H1 (cell line): Measurements from ENCODE around the gene CAMKMT. TPM values are rescaled to one million over a fixed set of nuclear protein-coding genes. Genes with fewer than 3 reads are reported as not detected.

Experiments used
- CBX5 ChIP-seq: fragments of 300-800, 300-1000 bp; sonication (generic); IDR thresholded peaks from 2 replicates; pipeline ENCODE4 v1.7.1; 2016; ENCODE audit warnings: antibody characterized with exemption, low read length, low read depth
- CBX8 ChIP-seq: fragments of 300-800, 300-1000 bp; sonication (generic); IDR thresholded peaks from 2 replicates; pipeline ENCODE4 v1.7.1; 2016; ENCODE audit warnings: low read depth, low read length, borderline replicate concordance
- CHD1 ChIP-seq: IDR thresholded peaks from 2 replicates; pipeline ENCODE4 v1.6.1; 2012; ENCODE audit warnings: low read depth, low read length, improper control_type of control experiment
- EGR1 ChIP-seq: IDR thresholded peaks from 2 replicates; pipeline ENCODE4 v1.6.1; 2011; ENCODE audit warnings: low read depth, low read length, borderline replicate concordance
- GTF2F1 ChIP-seq: IDR thresholded peaks from 2 replicates; pipeline ENCODE4 v1.6.1; 2012; ENCODE audit warnings: low read depth, low read length, improper control_type of control experiment, borderline replicate concordance
- HDAC2 ChIP-seq, 2 experiments: fragments of 300-600 bp in 1 of 2; sonication (generic) in 1 of 2; IDR thresholded peaks; 2 replicates each; pipeline ENCODE4 v1.6.1; 2011 to 2012; ENCODE audit warnings: low read depth in 2 of 2, low read length in 2 of 2, mild to moderate bottlenecking in 2 of 2, moderate library complexity in 2 of 2, borderline replicate concordance in 1 of 2, inconsistent platforms in 1 of 2
- polyA plus RNA-seq, 7 experiments: library from polyadenylated mRNA; depleted of rRNA in 3 of 7; stranded (reverse) in 5 of 7; unstranded in 2 of 7; fragments of >200 nt in 5 of 7; fragments of 200-250 nt in 2 of 7; gene quantifications; 1 replicate in 5 of 7; 2 replicates in 1 of 7; 4 replicates in 1 of 7; pipeline versions ENCODE4 v1.2.1 to v1.2.3, GENCODE V29; 2011 to 2013; ENCODE audit warnings: missing spikeins in 2 of 7, mixed read lengths in 2 of 7
- total RNA-seq: library from RNA; stranded (reverse); fragmentation: NEBNext Ultra II Directional; extraction: Animal tissue kit (Norgen Biotek cat#: 25700); gene quantifications from 2 replicates; pipeline ENCODE4 v1.2.1, GENCODE V29; 2021
- TF ChIP-seq, protein P1 (sequence below): fragments of 300-600 bp; sonication (generic); IDR thresholded peaks from 2 replicates; pipeline ENCODE4 v1.7.1; 2012; ENCODE audit warnings: low read length, moderate library complexity, mild to moderate bottlenecking, inconsistent platforms; ENCODE audit not compliant: insufficient replicate concordance

The CAMKMT gene
- total and polyA plus RNA-seq, 2 of the 8 experiments (the other 6 are each of a cell fraction or from before 2014, with no cell fraction given): 14.7 to 22.4 TPM

DNA sequence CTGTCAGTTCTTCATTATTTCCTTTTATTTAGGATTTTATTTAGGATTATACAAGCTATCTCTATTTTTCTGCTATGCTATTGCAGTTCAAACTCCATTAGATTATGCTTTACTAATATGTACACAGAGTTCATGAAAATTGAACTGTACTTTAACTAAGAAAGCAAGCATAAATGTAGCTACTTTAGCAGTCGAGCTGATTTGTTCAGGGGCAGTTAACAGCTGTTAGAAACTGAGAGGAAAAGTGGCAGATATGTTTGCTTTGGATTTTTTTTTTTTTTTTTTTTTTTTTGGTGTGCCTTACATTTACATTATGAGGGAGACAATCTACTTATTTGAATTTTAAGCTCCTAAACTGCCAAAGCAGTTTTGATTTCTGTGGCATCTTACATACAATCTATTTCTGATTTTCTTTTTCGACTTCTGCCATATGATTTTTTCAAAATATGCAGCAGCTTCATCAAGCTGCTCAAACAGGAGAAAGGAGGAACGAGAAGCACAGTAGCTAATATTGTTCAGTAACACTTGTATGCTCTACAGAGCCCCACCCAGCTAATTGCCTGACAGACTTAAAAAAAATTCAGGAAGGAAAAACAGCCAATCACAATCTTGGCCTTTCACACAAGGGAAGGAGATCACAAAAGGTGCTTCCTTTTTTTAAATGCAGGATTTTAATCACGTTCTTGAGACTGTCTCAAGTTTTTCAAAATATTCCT, 346.4 kb downstream of the CAMKMT start (continued):
- TF ChIP-seq, protein P1, sequence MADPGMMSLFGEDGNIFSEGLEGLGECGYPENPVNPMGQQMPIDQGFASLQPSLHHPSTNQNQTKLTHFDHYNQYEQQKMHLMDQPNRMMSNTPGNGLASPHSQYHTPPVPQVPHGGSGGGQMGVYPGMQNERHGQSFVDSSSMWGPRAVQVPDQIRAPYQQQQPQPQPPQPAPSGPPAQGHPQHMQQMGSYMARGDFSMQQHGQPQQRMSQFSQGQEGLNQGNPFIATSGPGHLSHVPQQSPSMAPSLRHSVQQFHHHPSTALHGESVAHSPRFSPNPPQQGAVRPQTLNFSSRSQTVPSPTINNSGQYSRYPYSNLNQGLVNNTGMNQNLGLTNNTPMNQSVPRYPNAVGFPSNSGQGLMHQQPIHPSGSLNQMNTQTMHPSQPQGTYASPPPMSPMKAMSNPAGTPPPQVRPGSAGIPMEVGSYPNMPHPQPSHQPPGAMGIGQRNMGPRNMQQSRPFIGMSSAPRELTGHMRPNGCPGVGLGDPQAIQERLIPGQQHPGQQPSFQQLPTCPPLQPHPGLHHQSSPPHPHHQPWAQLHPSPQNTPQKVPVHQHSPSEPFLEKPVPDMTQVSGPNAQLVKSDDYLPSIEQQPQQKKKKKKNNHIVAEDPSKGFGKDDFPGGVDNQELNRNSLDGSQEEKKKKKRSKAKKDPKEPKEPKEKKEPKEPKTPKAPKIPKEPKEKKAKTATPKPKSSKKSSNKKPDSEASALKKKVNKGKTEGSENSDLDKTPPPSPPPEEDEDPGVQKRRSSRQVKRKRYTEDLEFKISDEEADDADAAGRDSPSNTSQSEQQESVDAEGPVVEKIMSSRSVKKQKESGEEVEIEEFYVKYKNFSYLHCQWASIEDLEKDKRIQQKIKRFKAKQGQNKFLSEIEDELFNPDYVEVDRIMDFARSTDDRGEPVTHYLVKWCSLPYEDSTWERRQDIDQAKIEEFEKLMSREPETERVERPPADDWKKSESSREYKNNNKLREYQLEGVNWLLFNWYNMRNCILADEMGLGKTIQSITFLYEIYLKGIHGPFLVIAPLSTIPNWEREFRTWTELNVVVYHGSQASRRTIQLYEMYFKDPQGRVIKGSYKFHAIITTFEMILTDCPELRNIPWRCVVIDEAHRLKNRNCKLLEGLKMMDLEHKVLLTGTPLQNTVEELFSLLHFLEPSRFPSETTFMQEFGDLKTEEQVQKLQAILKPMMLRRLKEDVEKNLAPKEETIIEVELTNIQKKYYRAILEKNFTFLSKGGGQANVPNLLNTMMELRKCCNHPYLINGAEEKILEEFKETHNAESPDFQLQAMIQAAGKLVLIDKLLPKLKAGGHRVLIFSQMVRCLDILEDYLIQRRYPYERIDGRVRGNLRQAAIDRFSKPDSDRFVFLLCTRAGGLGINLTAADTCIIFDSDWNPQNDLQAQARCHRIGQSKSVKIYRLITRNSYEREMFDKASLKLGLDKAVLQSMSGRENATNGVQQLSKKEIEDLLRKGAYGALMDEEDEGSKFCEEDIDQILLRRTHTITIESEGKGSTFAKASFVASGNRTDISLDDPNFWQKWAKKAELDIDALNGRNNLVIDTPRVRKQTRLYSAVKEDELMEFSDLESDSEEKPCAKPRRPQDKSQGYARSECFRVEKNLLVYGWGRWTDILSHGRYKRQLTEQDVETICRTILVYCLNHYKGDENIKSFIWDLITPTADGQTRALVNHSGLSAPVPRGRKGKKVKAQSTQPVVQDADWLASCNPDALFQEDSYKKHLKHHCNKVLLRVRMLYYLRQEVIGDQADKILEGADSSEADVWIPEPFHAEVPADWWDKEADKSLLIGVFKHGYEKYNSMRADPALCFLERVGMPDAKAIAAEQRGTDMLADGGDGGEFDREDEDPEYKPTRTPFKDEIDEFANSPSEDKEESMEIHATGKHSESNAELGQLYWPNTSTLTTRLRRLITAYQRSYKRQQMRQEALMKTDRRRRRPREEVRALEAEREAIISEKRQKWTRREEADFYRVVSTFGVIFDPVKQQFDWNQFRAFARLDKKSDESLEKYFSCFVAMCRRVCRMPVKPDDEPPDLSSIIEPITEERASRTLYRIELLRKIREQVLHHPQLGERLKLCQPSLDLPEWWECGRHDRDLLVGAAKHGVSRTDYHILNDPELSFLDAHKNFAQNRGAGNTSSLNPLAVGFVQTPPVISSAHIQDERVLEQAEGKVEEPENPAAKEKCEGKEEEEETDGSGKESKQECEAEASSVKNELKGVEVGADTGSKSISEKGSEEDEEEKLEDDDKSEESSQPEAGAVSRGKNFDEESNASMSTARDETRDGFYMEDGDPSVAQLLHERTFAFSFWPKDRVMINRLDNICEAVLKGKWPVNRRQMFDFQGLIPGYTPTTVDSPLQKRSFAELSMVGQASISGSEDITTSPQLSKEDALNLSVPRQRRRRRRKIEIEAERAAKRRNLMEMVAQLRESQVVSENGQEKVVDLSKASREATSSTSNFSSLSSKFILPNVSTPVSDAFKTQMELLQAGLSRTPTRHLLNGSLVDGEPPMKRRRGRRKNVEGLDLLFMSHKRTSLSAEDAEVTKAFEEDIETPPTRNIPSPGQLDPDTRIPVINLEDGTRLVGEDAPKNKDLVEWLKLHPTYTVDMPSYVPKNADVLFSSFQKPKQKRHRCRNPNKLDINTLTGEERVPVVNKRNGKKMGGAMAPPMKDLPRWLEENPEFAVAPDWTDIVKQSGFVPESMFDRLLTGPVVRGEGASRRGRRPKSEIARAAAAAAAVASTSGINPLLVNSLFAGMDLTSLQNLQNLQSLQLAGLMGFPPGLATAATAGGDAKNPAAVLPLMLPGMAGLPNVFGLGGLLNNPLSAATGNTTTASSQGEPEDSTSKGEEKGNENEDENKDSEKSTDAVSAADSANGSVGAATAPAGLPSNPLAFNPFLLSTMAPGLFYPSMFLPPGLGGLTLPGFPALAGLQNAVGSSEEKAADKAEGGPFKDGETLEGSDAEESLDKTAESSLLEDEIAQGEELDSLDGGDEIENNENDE: no peak
- TF ChIP-seq HDAC2 (IDR thresholded peaks at IDR 0.05; ENCODE audit: borderline replicate concordance in 1 of 2, low read depth in 2 of 2, low read length in 2 of 2) (no peak), CHD1 (no peak), CBX5 (no peak), GTF2F1 (no peak), CBX8 (no peak), EGR1 (no peak)
